T-cell (primary cell): ENCODE measurements around the gene PTPRA. TPM values are rescaled to one million over a fixed set of nuclear protein-coding genes. Genes with fewer than 3 reads are reported as not detected.

Source experiments
- ATAC-seq, 4 experiments: fragments of 200-7000 bp in 3 of 4; fragments of 150-1000 bp in 1 of 4; cut with Tn5 transposase; replicated peaks in 1 of 4; 1 replicate in 3 of 4; 2 replicates in 1 of 4; pipeline ENCODE4 v1.10.0; 2021; ENCODE audit warnings: moderate library complexity in 3 of 4, mild to moderate bottlenecking in 2 of 4, moderate number of reproducible peaks in 1 of 4
- CTCF ChIA-PET, 2 donors: fragments of 300-600 bp; sonication (Branson Sonifier 250); formaldehyde crosslinking; loops; one replicate each; lab custom pipeline; 2022; ENCODE audit warnings: antibody characterized with exemption in 2 of 2; lab: Charles Lee
- POLR2A ChIA-PET, 2 donors: fragments of 300-600 bp; sonication (Branson Sonifier 250); formaldehyde crosslinking; loops; one replicate each; lab custom pipeline; 2022; ENCODE audit warnings: antibody characterized with exemption in 2 of 2; lab: Charles Lee
- DNase-seq, 35 experiments: peaks; one replicate each; pipeline versions ENCODE4 v3.0.0 to v3.0.0-alpha.2; 2013 to 2023
- H3K27ac ChIP-seq: one replicate; pipeline ENCODE4 v1.5.1; 2013; ENCODE audit warnings: low read length
- H3K27me3 ChIP-seq, 2 experiments: replicated peaks in 1 of 2; 1 replicate in 1 of 2; 2 replicates in 1 of 2; pipeline versions ENCODE4 v1.6.1 to v1.7.0; 2013; ENCODE audit warnings: low read length in 1 of 2, mixed read lengths in 1 of 2; ENCODE audit not compliant: control insufficient read depth in 2 of 2, insufficient read depth in 2 of 2; ENCODE audit errors: extremely low read depth in 1 of 2
- H3K36me3 ChIP-seq, 2 donors: 1 replicate in 1 of 2; 2 replicates in 1 of 2; pipeline versions ENCODE4 v1.6.1 to v1.7.0; 2013; ENCODE audit warnings: low read length in 1 of 2; ENCODE audit not compliant: control insufficient read depth in 2 of 2, insufficient read depth in 1 of 2; ENCODE audit errors: extremely low read depth in 1 of 2
- H3K4me1 ChIP-seq, 2 experiments: 1 replicate in 1 of 2; 2 replicates in 1 of 2; pipeline versions ENCODE4 v1.6.1 to v1.7.0; 2013; ENCODE audit warnings: low read length in 2 of 2, mixed read lengths in 1 of 2; ENCODE audit not compliant: insufficient read depth in 2 of 2, control insufficient read depth in 1 of 2; ENCODE audit errors: extremely low read depth in 1 of 2
- H3K4me3 ChIP-seq, 2 donors: 1 replicate in 1 of 2; 2 replicates in 1 of 2; pipeline versions ENCODE4 v1.5.1 to v1.7.0; 2013; ENCODE audit warnings: mild to moderate bottlenecking in 2 of 2, low read length in 1 of 2, moderate library complexity in 1 of 2; ENCODE audit not compliant: control insufficient read depth in 1 of 2; ENCODE audit errors: extremely low read depth in 1 of 2
- H3K9me3 ChIP-seq: 2 replicates; pipeline ENCODE4 v1.7.0; 2013
- H3K27ac Mint-ChIP-seq, 2 donors: one replicate each; pipeline ENCODE4 v1.8.0; 2020 to 2021; ENCODE audit warnings: mild to moderate bottlenecking in 2 of 2, mixed read lengths in 2 of 2
- H3K27me3 Mint-ChIP-seq, 2 donors: one replicate each; pipeline ENCODE4 v1.8.0; 2021 to 2022; ENCODE audit warnings: mixed read lengths in 2 of 2
- H3K36me3 Mint-ChIP-seq: one replicate; pipeline ENCODE4 v1.8.0; 2021; ENCODE audit warnings: mixed read lengths
- H3K4me1 Mint-ChIP-seq, 3 donors: one replicate each; pipeline ENCODE4 v1.8.0; 2020 to 2022; ENCODE audit warnings: mixed read lengths in 3 of 3, mild to moderate bottlenecking in 1 of 3
- H3K4me3 Mint-ChIP-seq, 3 donors: one replicate each; pipeline ENCODE4 v1.8.0; 2020 to 2022; ENCODE audit warnings: mild to moderate bottlenecking in 3 of 3, mixed read lengths in 3 of 3, moderate library complexity in 3 of 3
- H3K9me3 Mint-ChIP-seq, 3 donors: one replicate each; pipeline ENCODE4 v1.8.0; 2020 to 2022; ENCODE audit warnings: mixed read lengths in 3 of 3
- WGBS: methylation state at CpG from one replicate; pipeline ENCODE4 v1.1.5; 2013; ENCODE audit warnings: missing lambda C conversion rate; ENCODE audit not compliant: insufficient coverage; 5-methylcytosine and 5-hydroxymethylcytosine counted together
- total RNA-seq, 35 experiments: library from RNA in 6 of 35; stranded (reverse) in 6 of 35; fragments of 120-200 nt in 1 of 35; gene quantifications; one replicate each; pipeline versions ENCODE4 v1.2.1 to v1.2.4 and lab custom pipeline; 2013 to 2026

Gene PTPRA
- total RNA-seq, 5 donors from 2014 or later (not counting 1 experiment from before 2014, with no cell fraction given): 66.2 to 98.6 (median 71.5) TPM

- WGBS: no CpG with 5 or more reads among the region's 1 CpG
- Mint-ChIP-seq H3K27me3 (no peaks in the 10 kb centered on the region), H3K9me3 (peaks cover 0 to 2% (median 0%) of the 10 kb centered on the region in 3 donors), H3K4me3 (no peak overlapping the region), H3K4me1 (peaks cover 72 to 83% (median 74%) of the 10 kb centered on the region in 3 donors), H3K27ac (no peak overlapping the region), H3K36me3 (peaks cover 20% of the 10 kb centered on the region)
- H3K27ac ChIP-seq: no peak overlapping the region
- DNase-seq (no peak), ATAC-seq (no peak)
- H3K27me3 ChIP-seq: no peaks in the 10 kb centered on the region
- no peaks in the 10 kb centered on the region for H3K9me3 ChIP-seq
- no peaks in the 10 kb centered on the region for H3K36me3 ChIP-seq
- H3K4me1 ChIP-seq: peaks cover 4 to 6% of the 10 kb centered on the region in 2 experiments
- H3K4me3 ChIP-seq: no peak overlapping the region
- CTCF ChIA-PET: no interaction called here
- POLR2A ChIA-PET: no interaction called here
These were observed 15.9 kb downstream of the PTPRA start for GRCh38 chr20:2889209-2889608.

- H3K27ac Mint-ChIP-seq: no peak overlapping the region
- POLR2A ChIA-PET: no interaction called here
- peaks cover 69 to 77% (median 71%) of the 10 kb centered on the region in 3 donors for H3K4me1 Mint-ChIP-seq
These were observed 16.5 kb downstream of the PTPRA start for GRCh38 chr20:2889797-2890196.

DNA sequence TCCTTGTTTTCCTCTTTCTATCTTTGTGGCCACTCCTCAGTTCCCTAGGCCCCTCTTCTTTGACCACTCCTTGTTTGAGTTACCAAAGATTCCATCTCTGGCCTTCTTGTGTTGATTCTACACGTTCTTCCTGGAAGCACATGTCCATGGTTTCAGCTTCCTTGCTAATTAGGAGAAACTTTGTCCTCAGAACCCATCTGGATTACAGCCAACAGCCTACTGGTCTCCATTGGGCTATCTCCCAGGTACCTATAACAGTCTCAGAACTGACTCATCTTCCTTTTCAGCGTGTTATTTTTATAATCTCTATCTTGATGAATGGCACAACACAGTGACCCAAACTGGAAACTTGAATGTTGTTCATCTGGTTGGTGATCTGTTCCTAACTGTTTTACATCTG lies 17.5 kb downstream of the PTPRA start:
- DNase-seq: no peak
- ChIA-PET CTCF (no interaction called here), POLR2A (no interaction called here)
- no peak overlapping the region for H3K4me3 ChIP-seq
- H3K36me3 Mint-ChIP-seq: peaks cover 19% of the 10 kb centered on the region
- H3K4me3 Mint-ChIP-seq: no peak overlapping the region
- H3K27me3 ChIP-seq: no peaks in the 10 kb centered on the region
- H3K9me3 Mint-ChIP-seq: peaks cover 0 to 3% (median 0%) of the 10 kb centered on the region in 3 donors
- H3K27ac ChIP-seq: no peak overlapping the region
- peaks cover 60 to 68% (median 63%) of the 10 kb centered on the region in 3 donors for H3K4me1 Mint-ChIP-seq
- no peaks in the 10 kb centered on the region for H3K9me3 ChIP-seq
- H3K4me1 ChIP-seq: peaks cover 4 to 6% of the 10 kb centered on the region in 2 experiments
- WGBS: 83% methylated on average over 1 of the region's 2 CpGs
- no peak for ATAC-seq
- H3K27me3 Mint-ChIP-seq: no peaks in the 10 kb centered on the region
- no peak overlapping the region for H3K27ac Mint-ChIP-seq
- no peaks in the 10 kb centered on the region for H3K36me3 ChIP-seq

More at GRCh38 chr20:2889797-2890196, 16.5 kb downstream of the PTPRA start:
- Histone ChIP-seq H3K27me3 (no peaks in the 10 kb centered on the region), H3K36me3 (no peaks in the 10 kb centered on the region), H3K9me3 (no peaks in the 10 kb centered on the region), H3K4me1 (peaks cover 4 to 6% of the 10 kb centered on the region in 2 experiments), H3K4me3 (no peak overlapping the region), H3K27ac (no peak overlapping the region)
- WGBS: 100% methylated on average over 1 of the region's 3 CpGs
- Mint-ChIP-seq H3K36me3 (peaks cover 23% of the 10 kb centered on the region), H3K27me3 (no peaks in the 10 kb centered on the region), H3K4me3 (no peak overlapping the region), H3K9me3 (peaks cover 0 to 3% (median 0%) of the 10 kb centered on the region in 3 donors)
- ATAC-seq (no peak), DNase-seq (no peak)
- CTCF ChIA-PET: no interaction called here

DNA sequence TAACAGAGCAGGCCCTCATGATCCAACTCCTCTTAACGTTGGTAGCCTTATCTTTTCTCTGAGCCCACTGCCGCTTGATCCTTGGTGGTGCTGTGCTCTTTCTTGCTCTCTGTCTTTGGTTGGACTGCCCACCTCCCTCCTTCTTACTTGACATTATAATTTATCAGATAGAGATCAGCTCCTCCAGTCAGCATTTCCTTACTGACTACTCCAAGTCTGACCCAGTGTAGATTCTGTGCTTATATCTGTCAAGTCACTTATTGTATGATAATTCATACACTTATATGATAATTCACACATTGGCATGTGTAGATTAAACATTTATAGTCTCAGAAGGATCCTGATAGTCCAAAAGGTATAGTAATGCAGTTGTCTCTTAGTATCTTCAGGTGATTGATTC lies 18.1 kb downstream of the PTPRA start:
- no peaks in the 10 kb centered on the region for H3K27me3 ChIP-seq
- Mint-ChIP-seq H3K36me3 (peaks cover 20% of the 10 kb centered on the region), H3K27me3 (no peaks in the 10 kb centered on the region), H3K27ac (no peak overlapping the region), H3K4me1 (peaks cover 57 to 62% (median 61%) of the 10 kb centered on the region in 3 donors), H3K4me3 (no peak overlapping the region), H3K9me3 (peaks cover 0 to 3% (median 0%) of the 10 kb centered on the region in 3 donors)
- ChIA-PET CTCF (interaction anchor here in 1 of 2 donors (0.6 kb wide), 1 partner anchor 1239 kb away, joined by 3 read pairs; no protein-coding TSS in a partner anchor), POLR2A (no interaction called here)
- no peaks in the 10 kb centered on the region for H3K36me3 ChIP-seq
- WGBS: 92% methylated on average over 2 of the region's 2 CpGs
- DNase-seq (no peak), ATAC-seq (no peak)
- H3K4me3 ChIP-seq: no peak overlapping the region
- no peaks in the 10 kb centered on the region for H3K9me3 ChIP-seq
- H3K4me1 ChIP-seq: peaks cover 4 to 6% of the 10 kb centered on the region in 2 experiments
- H3K27ac ChIP-seq: no peak overlapping the region

DNA sequence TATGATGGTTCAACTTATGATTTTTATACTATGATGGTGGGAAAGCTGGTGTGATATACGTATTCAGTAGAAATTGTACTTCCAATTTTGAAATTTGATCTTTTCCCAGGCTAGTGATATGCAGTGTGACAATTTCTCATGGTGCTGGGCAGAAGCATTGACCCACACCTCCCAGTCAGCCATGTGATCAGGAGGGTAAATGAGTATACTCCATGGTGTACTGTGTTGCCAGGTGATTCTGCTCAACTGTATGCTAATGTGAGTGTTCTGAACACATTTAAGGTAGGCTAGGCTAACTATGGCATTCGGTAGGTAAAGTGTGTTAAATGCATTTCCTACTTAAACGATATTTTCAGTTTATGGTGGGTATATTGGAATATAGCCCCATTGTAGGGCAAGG lies 19.1 kb downstream of the PTPRA start:
- DNase-seq: no peak
- no peak overlapping the region for H3K27ac Mint-ChIP-seq
- H3K4me1 ChIP-seq: peaks cover 4 to 6% of the 10 kb centered on the region in 2 experiments

DNA sequence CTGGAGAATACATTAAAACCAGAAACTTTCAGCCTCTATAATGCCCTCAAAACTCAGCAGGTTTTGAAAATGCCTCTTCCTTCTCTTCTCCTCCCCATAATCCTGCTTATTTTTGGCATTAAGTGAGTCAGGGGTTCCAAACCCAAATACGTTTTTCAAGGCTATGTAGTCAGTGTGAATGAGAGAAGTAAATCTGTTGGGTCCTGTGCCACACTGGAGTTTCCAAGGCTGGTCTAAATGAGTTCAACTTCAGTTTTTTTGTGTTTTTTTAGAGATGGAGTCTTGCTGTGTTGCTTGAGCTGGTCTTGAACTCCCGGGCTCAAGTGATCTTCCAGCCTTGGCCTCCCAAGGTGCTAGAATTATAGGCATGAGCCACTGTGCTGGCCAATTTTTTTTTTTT lies 20.9 kb downstream of the PTPRA start:
- DNase-seq: no peak
- Histone ChIP-seq H3K4me3 (no peak overlapping the region), H3K27ac (no peak overlapping the region), H3K27me3 (no peaks in the 10 kb centered on the region), H3K4me1 (peaks cover 3 to 6% of the 10 kb centered on the region in 2 experiments), H3K36me3 (no peaks in the 10 kb centered on the region), H3K9me3 (no peaks in the 10 kb centered on the region)
- no peak overlapping the region for H3K27ac Mint-ChIP-seq
- no peaks in the 10 kb centered on the region for H3K27me3 Mint-ChIP-seq
- ChIA-PET CTCF (no interaction called here), POLR2A (interaction anchor here in 1 of 2 donors (0.5 kb wide), 1 partner anchor 83 kb away, joined by 6 read pairs; no protein-coding TSS in a partner anchor)
- no CpG with 5 or more reads among the region's 2 CpGs for WGBS
- H3K4me3 Mint-ChIP-seq: no peak overlapping the region
- H3K36me3 Mint-ChIP-seq: peaks cover 27% of the 10 kb centered on the region
- peaks cover 49 to 58% (median 50%) of the 10 kb centered on the region in 3 donors for H3K4me1 Mint-ChIP-seq
- H3K9me3 Mint-ChIP-seq: peaks cover 0 to 3% (median 0%) of the 10 kb centered on the region in 3 donors
- ATAC-seq: no peak

More for the DNA sequence above, 19.1 kb downstream of the PTPRA start:
- no peak overlapping the region for H3K27ac ChIP-seq
- WGBS: 100% methylated on average over 2 of the region's 3 CpGs
- Mint-ChIP-seq H3K4me1 (peaks cover 60 to 64% (median 61%) of the 10 kb centered on the region in 3 donors), H3K4me3 (no peak overlapping the region), H3K36me3 (peaks cover 27% of the 10 kb centered on the region), H3K27me3 (no peaks in the 10 kb centered on the region), H3K9me3 (peaks cover 0 to 3% (median 0%) of the 10 kb centered on the region in 3 donors)
- no peaks in the 10 kb centered on the region for H3K36me3 ChIP-seq
- POLR2A ChIA-PET: no interaction called here
- CTCF ChIA-PET: interaction anchor here in 1 of 2 donors (0.6 kb wide), 1 partner anchor 17 kb away, joined by 3 read pairs; no protein-coding TSS in a partner anchor
- H3K4me3 ChIP-seq: no peak overlapping the region
- H3K9me3 ChIP-seq: no peaks in the 10 kb centered on the region
- no peaks in the 10 kb centered on the region for H3K27me3 ChIP-seq
- ATAC-seq: no peak
